Upper lobe of left lung (tissue), 6 donors: ENCODE results near the gene SEMA3A. TPM values are rescaled to one million over a fixed set of nuclear protein-coding genes. Genes with fewer than 3 reads are reported as not detected.

Experiments
- ATAC-seq, 2 donors: fragments of 200-7000 bp; cut with Tn5 transposase; one replicate each; pipeline ENCODE4 v1.9.1; 2022; ENCODE audit warnings: mild to moderate bottlenecking in 2 of 2, moderate library complexity in 2 of 2; ENCODE audit not compliant: low FRiP score in 2 of 2
- DNase-seq, 2 donors: peaks; one replicate each; pipeline ENCODE4 v3.0.0-alpha.2; 2019 to 2020
- H3K27ac ChIP-seq, 4 donors: fragments of 200-600 bp; sonication (generic); one replicate each; pipeline ENCODE4 v1.5.1; 2016 to 2019
- H3K27me3 ChIP-seq, 4 donors: fragments of 200-600 bp; sonication (generic); one replicate each; pipeline ENCODE4 v1.5.1; 2017 to 2019
- H3K36me3 ChIP-seq, 4 donors: fragments of 200-600 bp; sonication (generic); one replicate each; pipeline ENCODE4 v1.5.1; 2016 to 2019
- H3K4me1 ChIP-seq, 4 donors: fragments of 200-600 bp; sonication (generic); one replicate each; pipeline ENCODE4 v1.5.1; 2018 to 2019
- H3K4me3 ChIP-seq, 4 donors: fragments of 200-600 bp; sonication (generic); one replicate each; pipeline ENCODE4 v1.5.1; 2017 to 2019; ENCODE audit warnings: mild to moderate bottlenecking in 2 of 4, moderate library complexity in 1 of 4
- H3K9me3 ChIP-seq, 4 donors: fragments of 200-600 bp; sonication (generic); one replicate each; pipeline ENCODE4 v1.5.1; 2018 to 2019
- CTCF ChIP-seq, 6 experiments: fragments of 450-650 bp in 4 of 6; fragments of 200-600 bp in 2 of 6; sonication (generic) in 2 of 6; IDR thresholded peaks; one replicate each; pipeline ENCODE4 v1.5.1; 2016 to 2019; ENCODE audit warnings: antibody characterized with exemption in 6 of 6
- EP300 ChIP-seq, 4 donors: sonication (generic); formaldehyde crosslinking; IDR thresholded peaks; one replicate each; pipeline ENCODE4 v1.5.1; 2017; ENCODE audit warnings: antibody characterized with exemption in 4 of 4, control low read depth in 2 of 4
- POLR2A ChIP-seq, 4 donors: fragments of 450-650 bp; IDR thresholded peaks; one replicate each; pipeline ENCODE4 v1.5.1; 2016 to 2017; ENCODE audit warnings: antibody characterized with exemption in 4 of 4, mild to moderate bottlenecking in 2 of 4
- POLR2AphosphoS5 ChIP-seq, 2 donors: sonication (generic); formaldehyde crosslinking; IDR thresholded peaks; one replicate each; pipeline ENCODE4 v1.5.1; 2017; ENCODE audit warnings: antibody characterized with exemption in 2 of 2
- WGBS, 2 donors: methylation state at CpG; one replicate each; pipeline ENCODE4 v1.1.5; 2017 to 2018; 5-methylcytosine and 5-hydroxymethylcytosine counted together
- total RNA-seq, 6 donors: library from RNA; depleted of rRNA in 4 of 6; stranded (reverse); fragments of >200 nt in 4 of 6; gene quantifications; one replicate each; pipeline versions ENCODE4 v1.1.0 to v1.2.1, GENCODE V29; 2016 to 2021
- donor health status: DM: no; HTN: no; CAD: no; lungs with moderate emphysema.
- donor health status: DM: no; HTN: yes; CAD: no; lungs with severe emphysema.

The SEMA3A gene
- total RNA-seq, 6 donors from 2014 or later, result 1.0 to 8.8 (median 3.1) TPM

GRCh38 chr7:83984591-83984990 lies 210.0 kb downstream of the SEMA3A start:
- Histone ChIP-seq H3K9me3 (no peaks in the 10 kb centered on the region), H3K27ac (no peak overlapping the region), H3K4me3 (no peak overlapping the region), H3K4me1 (no peaks in the 10 kb centered on the region), H3K36me3 (no peaks in the 10 kb centered on the region), H3K27me3 (no peaks in the 10 kb centered on the region)
- ATAC-seq (no peak), DNase-seq (no peak)
- TF ChIP-seq CTCF (IDR thresholded peaks at IDR 0.05) (no peak), POLR2AphosphoS5 (IDR thresholded peaks at IDR 0.05) (no peak), POLR2A (IDR thresholded peaks at IDR 0.05) (no peak), EP300 (IDR thresholded peaks at IDR 0.05) (no peak)

DNA sequence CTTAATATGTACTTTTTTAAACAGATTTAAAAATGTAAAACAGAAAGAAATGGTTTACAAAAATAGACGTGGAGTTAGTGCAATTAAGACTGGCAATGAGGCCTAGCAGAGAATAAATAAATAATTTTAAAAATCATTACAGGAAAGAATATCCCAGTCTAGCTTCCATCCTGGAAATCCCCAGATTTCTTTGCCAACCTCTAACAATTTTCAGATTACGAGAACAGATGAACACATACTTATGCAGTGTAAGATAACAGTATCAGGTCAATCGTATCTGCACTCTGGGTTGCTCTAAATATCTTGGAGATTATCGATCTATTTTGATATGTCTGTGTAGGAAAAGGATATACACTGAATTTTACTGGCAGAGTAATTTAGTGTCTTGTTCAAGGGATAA lies 210.5 kb downstream of the SEMA3A start:
- DNase-seq, result no peak

GRCh38 chr7:83983606-83984005 lies 211.0 kb downstream of the SEMA3A start:
- Histone ChIP-seq H3K9me3 (no peaks in the 10 kb centered on the region), H3K27ac (no peak overlapping the region), H3K4me1 (no peaks in the 10 kb centered on the region), H3K4me3 (no peak overlapping the region), H3K36me3 (no peaks in the 10 kb centered on the region), H3K27me3 (no peaks in the 10 kb centered on the region)
- TF ChIP-seq POLR2AphosphoS5 (IDR thresholded peaks at IDR 0.05) (no peak), EP300 (IDR thresholded peaks at IDR 0.05) (no peak), POLR2A (IDR thresholded peaks at IDR 0.05) (no peak), CTCF (IDR thresholded peaks at IDR 0.05) (no peak)
- no peak for ATAC-seq
- no peak for DNase-seq
- 79 to 81% methylated on average over 1 of the region's 1 CpG for WGBS, 2 donors

More for the DNA sequence above, 210.5 kb downstream of the SEMA3A start:
- WGBS, 2 donors, result 37 to 50% methylated on average over 4 of the region's 4 CpGs
- H3K4me1 ChIP-seq, result no peaks in the 10 kb centered on the region
- H3K9me3 ChIP-seq, result no peaks in the 10 kb centered on the region
- no peak for TF ChIP-seq CTCF (IDR thresholded peaks at IDR 0.05)
- TF ChIP-seq POLR2AphosphoS5 (IDR thresholded peaks at IDR 0.05), result no peak
- no peak for TF ChIP-seq EP300 (IDR thresholded peaks at IDR 0.05)
- no peak for TF ChIP-seq POLR2A (IDR thresholded peaks at IDR 0.05)
- no peaks in the 10 kb centered on the region for H3K36me3 ChIP-seq
- ATAC-seq, result no peak
- no peak overlapping the region for H3K4me3 ChIP-seq
- H3K27me3 ChIP-seq, result no peaks in the 10 kb centered on the region
- no peak overlapping the region for H3K27ac ChIP-seq

GRCh38 chr7:83976302-83976701 lies 218.3 kb downstream of the SEMA3A start:
- peak in 1 of 2 donors; percentile 75 for ATAC-seq
- Histone ChIP-seq H3K9me3 (no peaks in the 10 kb centered on the region), H3K4me3 (no peak overlapping the region), H3K4me1 (no peaks in the 10 kb centered on the region), H3K27me3 (no peaks in the 10 kb centered on the region), H3K27ac (no peak overlapping the region), H3K36me3 (no peaks in the 10 kb centered on the region)
- TF ChIP-seq CTCF (IDR thresholded peaks at IDR 0.05) (peak; percentile 42 to 75 (median 66)), EP300 (IDR thresholded peaks at IDR 0.05) (no peak), POLR2AphosphoS5 (IDR thresholded peaks at IDR 0.05) (no peak)
- no peak for DNase-seq

GRCh38 chr7:83970081-83970480 lies 224.5 kb downstream of the SEMA3A start:
- H3K4me3 ChIP-seq, result no peak overlapping the region
- no peak for ATAC-seq
- no peak for DNase-seq
- no peaks in the 10 kb centered on the region for H3K36me3 ChIP-seq
- no peaks in the 10 kb centered on the region for H3K27me3 ChIP-seq
- TF ChIP-seq POLR2A (IDR thresholded peaks at IDR 0.05) (no peak), CTCF (IDR thresholded peaks at IDR 0.05) (no peak), POLR2AphosphoS5 (IDR thresholded peaks at IDR 0.05) (no peak), EP300 (IDR thresholded peaks at IDR 0.05) (no peak)
- no peaks in the 10 kb centered on the region for H3K4me1 ChIP-seq
- H3K27ac ChIP-seq, result no peak overlapping the region
- H3K9me3 ChIP-seq, result no peaks in the 10 kb centered on the region
